ENCODE results near the gene TYW3. TPM values are rescaled to one million over a fixed set of nuclear protein-coding genes. Genes with fewer than 3 reads are reported as not detected.
"Not testable (repeated sequence)": the region's sequence is repeated elsewhere in the genome, so short reads cannot be mapped to it uniquely, and the experiment has no call there.

TYW3 gene
- total RNA-seq, 4 donors from 2014 or later, result 6.7 to 9.2 (median 7.7) TPM

GRCh38 chr1:74726063-74726462 lies 6.9 kb upstream of the TYW3 start:
- TF ChIP-seq CTCF (IDR thresholded peaks at IDR 0.05 in 4 of 5, conservative IDR thresholded peaks at IDR 0.05 in 1 of 5) (no peak), POLR2A (IDR thresholded peaks at IDR 0.05) (no peak)
- intact Hi-C loops (cut with DNase I; ENCODE audit: low total_unique reads) (no loop called here), in situ Hi-C loops (cut with MboI; ENCODE audit: low sequenced_read_pairs in 4 of 4) (no loop called here)
- H3K36me3 ChIP-seq, result peaks cover 0 to 34% of the 10 kb centered on the region in 2 donors
- H3K9me3 ChIP-seq, result no peaks in the 10 kb centered on the region
- H3K27me3 ChIP-seq, result no peaks in the 10 kb centered on the region
- H3K27ac ChIP-seq, result no peak overlapping the region
- no peak for ATAC-seq
- no peak for DNase-seq
- no peak overlapping the region for H3K4me3 ChIP-seq
- peaks cover 7 to 8% of the 10 kb centered on the region in 2 donors for H3K4me1 ChIP-seq

- in situ Hi-C loops (cut with MboI; ENCODE audit: low sequenced_read_pairs in 4 of 4) (no loop called here), intact Hi-C loops (cut with DNase I; ENCODE audit: low total_unique reads) (no loop called here)
- DNase-seq, result no peak
- TF ChIP-seq CTCF (IDR thresholded peaks at IDR 0.05 in 4 of 5, conservative IDR thresholded peaks at IDR 0.05 in 1 of 5) (no peak), POLR2A (IDR thresholded peaks at IDR 0.05) (no peak)
- H3K4me3 ChIP-seq, result no peak overlapping the region
- ATAC-seq, result no peak
- H3K36me3 ChIP-seq, result peaks cover 0 to 7% of the 10 kb centered on the region in 2 donors
- peaks cover 19 to 20% of the 10 kb centered on the region in 2 donors for H3K4me1 ChIP-seq
- H3K27me3 ChIP-seq, result no peaks in the 10 kb centered on the region
- peak overlapping the region in 2 of 4 donors; percentile 42 to 50 for H3K27ac ChIP-seq
- no peaks in the 10 kb centered on the region for H3K9me3 ChIP-seq
Observed at GRCh38 chr1:74728736-74729135, 4.2 kb upstream of the TYW3 start.

GRCh38 chr1:74729741-74730478 lies 3.0 kb upstream of the TYW3 start:
- TF ChIP-seq CTCF (IDR thresholded peaks at IDR 0.05 in 4 of 5, conservative IDR thresholded peaks at IDR 0.05 in 1 of 5), result no peak
- TF ChIP-seq POLR2A (IDR thresholded peaks at IDR 0.05), result no peak
- peak in 1 of 2 donors; percentile 44 for ATAC-seq
- in situ Hi-C loops (cut with MboI; ENCODE audit: low sequenced_read_pairs in 4 of 4) (no loop called here), intact Hi-C loops (cut with DNase I; ENCODE audit: low total_unique reads) (no loop called here)
- Histone ChIP-seq H3K9me3 (no peaks in the 10 kb centered on the region), H3K4me3 (no peak overlapping the region), H3K27me3 (no peaks in the 10 kb centered on the region), H3K36me3 (no peaks in the 10 kb centered on the region), H3K27ac (peak overlapping the region in 1 of 4 donors; percentile 8), H3K4me1 (peaks cover 30 to 31% of the 10 kb centered on the region in 2 donors)
- no peak for DNase-seq

- no peaks in the 10 kb centered on the region for H3K9me3 ChIP-seq
- no peak for DNase-seq
- peaks cover 30 to 33% of the 10 kb centered on the region in 2 donors for H3K4me1 ChIP-seq
- in situ Hi-C loops (cut with MboI; ENCODE audit: low sequenced_read_pairs in 4 of 4) (no loop called here), intact Hi-C loops (cut with DNase I; ENCODE audit: low total_unique reads) (no loop called here)
- H3K4me3 ChIP-seq, result peak overlapping the region in 3 of 4 donors; percentile 2 to 84 (median 82)
- ATAC-seq, result no peak
- TF ChIP-seq POLR2A (IDR thresholded peaks at IDR 0.05) (no peak), CTCF (IDR thresholded peaks at IDR 0.05 in 4 of 5, conservative IDR thresholded peaks at IDR 0.05 in 1 of 5) (no peak)
- peaks cover 0 to under 1% of the 10 kb centered on the region in 2 donors for H3K36me3 ChIP-seq
- H3K27ac ChIP-seq, result peak overlapping the region in 1 of 4 donors; percentile 79
- no peaks in the 10 kb centered on the region for H3K27me3 ChIP-seq
Observed at GRCh38 chr1:74731399-74732052, 1.4 kb upstream of the TYW3 start.

- peak; percentile 26 to 39 for ATAC-seq
- H3K36me3 ChIP-seq; DNase-seq; intact Hi-C loops (cut with DNase I; ENCODE audit: low total_unique reads); in situ Hi-C loops (cut with MboI; ENCODE audit: low sequenced_read_pairs in 4 of 4); H3K9me3 ChIP-seq; H3K27me3 ChIP-seq: not testable (repeated sequence)
- H3K4me3 ChIP-seq, result peak overlapping the region; percentile 54 to 86 (median 83)
- peaks cover 30 to 33% of the 10 kb centered on the region in 2 donors for H3K4me1 ChIP-seq
- H3K27ac ChIP-seq, result peak overlapping the region; percentile 79 to 88 (median 87)
Observed at GRCh38 chr1:74732071-74732946, 643 bp upstream of the TYW3 start.

All from gastrocnemius medialis (tissue), 4 donors.